ENCODE results near the gene PCSK2. TPM values are rescaled to one million over a fixed set of nuclear protein-coding genes. Genes with fewer than 3 reads are reported as not detected.
A peak's percentile ranks its signal among the peaks of the same experiment; 100 is the strongest.

The PCSK2 gene
- total RNA-seq, 1 donor from 2014 or later, result 1.7 TPM

DNA sequence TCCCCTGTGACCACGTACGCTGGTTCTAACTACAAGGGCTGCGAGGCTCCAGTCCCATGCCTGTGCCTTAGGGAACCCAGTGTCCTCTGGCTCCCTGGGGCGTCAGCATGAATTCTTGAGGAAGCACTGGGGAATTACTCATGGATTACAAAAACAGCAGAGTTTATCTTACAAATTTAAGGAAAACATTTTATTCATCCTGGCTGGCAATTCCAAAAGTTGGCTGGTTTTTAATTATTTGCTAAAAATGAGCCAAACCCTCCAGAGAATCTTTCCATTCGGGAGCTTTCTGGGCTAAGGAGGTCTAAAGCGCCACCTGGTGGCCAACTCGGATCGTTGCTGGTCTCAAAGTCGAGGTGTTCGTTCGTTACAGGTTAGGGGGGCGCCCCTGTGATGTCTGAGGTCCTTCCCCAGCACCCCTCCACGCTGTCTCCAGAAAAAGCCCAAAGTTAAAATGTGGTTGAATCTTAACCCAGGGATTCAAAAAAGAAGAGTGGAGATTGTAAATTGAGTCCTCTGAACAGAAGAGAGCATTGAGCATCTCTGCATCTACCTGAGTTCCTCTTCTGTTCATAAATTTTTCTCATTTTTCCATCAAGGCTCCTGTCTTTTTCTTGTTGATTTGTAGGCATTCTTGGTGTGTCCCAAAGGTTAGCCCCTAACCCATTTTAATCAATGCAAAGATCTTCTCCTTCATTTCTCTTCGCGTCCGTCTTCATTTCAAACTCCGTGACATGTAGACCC, 205.0 kb downstream of the PCSK2 start:
- intact Hi-C loops (cut with micrococcal nuclease), result loop anchor here (5.0 kb wide), 1 partner anchor 629 kb away; no protein-coding TSS in a partner anchor
- ATAC-seq (no peak), DNase-seq (peak; percentile 64)

DNA sequence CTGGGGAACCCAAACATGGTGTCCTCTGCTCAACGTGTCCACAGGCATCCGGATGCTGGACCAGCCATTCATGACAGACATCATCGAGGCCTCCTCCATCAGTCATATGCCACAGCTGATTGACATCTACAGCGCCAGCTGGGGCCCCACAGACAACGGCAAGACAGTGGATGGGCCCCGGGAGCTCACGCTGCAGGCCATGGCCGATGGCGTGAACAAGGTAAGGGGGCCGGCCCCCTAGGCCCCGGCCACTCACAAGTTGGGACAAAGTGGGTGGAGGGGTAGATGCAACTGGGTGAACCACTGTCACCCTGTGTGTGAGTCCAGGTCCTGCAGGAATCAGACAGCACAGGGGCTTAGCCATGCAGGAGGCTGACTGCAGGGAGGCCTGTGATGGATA, 209.8 kb downstream of the PCSK2 start:
- intact Hi-C loops (cut with micrococcal nuclease), result no loop called here
- no peak for ATAC-seq
- DNase-seq, result no peak

DNA sequence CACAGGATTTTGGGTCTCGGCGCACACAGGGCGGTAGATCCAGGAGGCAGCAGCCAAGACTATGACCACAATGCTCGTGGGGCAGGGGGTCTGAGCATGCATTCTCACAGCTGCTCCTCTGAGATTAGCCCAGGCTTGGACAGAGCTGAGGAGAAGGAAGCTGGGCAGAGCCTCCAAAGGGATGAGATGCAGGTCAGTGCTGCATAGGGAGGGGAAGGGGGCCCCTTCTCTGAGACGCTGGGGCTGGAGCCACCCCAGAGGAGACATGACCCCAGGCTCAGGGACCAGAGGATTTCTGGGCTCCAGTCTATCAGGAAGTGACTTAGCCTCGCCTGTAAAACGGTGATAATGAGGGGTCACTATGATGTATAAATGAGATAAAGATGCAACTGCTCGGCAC, 210.4 kb downstream of the PCSK2 start:
- no peak for DNase-seq
- intact Hi-C loops (cut with micrococcal nuclease), result no loop called here
- no peak for ATAC-seq

DNA sequence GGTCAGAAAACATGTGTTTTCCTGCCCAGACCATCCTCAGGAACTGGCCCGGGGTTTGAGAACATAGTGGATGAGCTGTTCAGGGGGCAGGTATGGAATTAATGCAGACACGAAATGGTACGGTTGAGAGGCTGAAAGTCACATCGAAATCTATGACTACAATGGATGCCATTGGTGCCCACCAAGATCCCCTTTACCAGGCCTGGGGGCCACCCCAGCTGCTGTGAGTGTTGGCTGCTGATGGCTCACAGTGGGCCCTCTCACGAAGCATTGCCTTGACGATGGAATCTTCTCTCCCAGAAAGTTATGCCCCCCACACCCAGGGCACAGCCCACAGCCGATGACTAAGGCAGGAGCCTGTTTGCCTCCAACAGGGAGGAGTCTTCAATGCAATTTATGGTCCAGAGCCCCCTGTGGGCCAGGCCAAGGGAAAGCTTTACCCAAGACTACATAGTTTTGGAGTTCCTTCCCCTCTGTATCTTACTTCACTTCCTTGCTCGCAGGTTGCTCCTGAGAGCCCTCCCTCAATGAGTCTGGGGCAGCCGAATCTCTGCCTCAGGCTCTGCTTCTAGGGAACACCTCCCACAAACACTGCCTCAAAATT, 211.7 kb downstream of the PCSK2 start:
- ATAC-seq, result no peak
- intact Hi-C loops (cut with micrococcal nuclease), result no loop called here
- DNase-seq, result no peak

DNA sequence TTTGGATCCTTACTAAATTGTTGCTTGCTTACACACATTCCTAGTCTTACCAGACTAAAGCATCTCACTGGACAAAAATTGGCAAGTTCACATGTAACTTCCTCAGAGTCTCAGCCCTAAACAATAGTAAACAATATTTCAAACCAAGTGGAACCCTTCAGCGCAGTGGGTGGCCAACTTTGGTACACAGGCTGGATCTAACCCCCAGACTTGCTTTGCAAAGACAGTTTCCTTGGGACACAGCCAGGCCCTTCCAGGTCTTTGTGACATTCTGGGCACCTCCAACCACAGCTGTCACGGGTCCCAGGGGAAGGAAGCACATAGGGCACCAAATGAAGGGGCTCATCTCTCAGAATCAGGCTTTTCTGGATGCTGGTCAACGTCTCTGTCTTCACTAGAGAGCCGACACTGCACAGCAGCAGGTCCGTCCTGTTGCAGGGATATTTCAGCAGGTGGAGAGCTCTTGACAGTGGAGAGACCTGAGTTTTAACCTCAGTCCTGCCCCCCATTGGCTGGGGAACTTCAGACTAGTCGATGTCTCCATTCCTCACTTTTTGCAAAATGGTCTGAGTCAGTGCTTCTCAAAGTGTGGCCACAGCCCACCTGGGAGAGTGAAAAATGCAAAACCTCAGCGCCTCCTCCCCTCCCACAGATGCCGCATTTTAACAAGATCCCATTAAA, 212.9 kb downstream of the PCSK2 start:
- no peak for ATAC-seq
- intact Hi-C loops (cut with micrococcal nuclease), result no loop called here
- DNase-seq, result no peak

DNA sequence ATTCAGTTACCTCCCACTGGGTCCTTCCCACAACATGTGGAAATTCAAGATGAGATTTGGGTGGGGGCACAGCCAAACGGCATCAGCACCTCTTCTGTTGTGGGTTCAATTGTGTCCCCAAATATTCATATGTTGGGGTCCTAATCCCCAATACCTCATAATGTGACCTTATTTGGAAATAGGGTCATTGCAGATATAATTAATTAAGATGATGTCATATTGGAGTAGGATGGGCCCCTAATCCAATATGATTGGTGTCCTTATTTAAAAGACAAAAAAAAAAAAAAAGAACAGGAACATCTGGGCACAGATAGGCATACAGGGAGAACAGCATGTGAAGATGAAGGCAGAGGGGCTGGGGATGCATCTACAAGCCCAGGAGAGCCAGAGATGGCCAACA, 214.9 kb downstream of the PCSK2 start:
- ATAC-seq, result no peak
- no peak for DNase-seq
- intact Hi-C loops (cut with micrococcal nuclease), result no loop called here

DNA sequence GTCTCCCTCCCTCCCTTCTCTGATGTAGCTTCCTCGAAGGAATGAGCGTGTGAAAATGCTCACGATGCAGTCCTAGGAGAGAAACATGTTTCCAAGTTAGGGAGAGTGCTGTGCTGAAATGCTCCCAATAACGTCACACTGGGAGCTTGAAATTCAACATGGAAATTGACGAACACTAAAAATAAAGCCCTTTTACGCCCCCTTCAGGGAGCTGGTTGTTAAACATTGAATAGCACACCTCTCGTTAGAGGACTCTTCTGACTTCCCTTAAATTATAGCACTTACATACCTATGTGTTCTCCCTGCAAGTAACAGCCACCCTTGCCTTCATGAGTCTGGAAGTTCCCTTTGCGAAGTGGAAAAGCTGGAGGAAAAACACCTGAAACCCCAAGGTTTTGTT, 215.7 kb downstream of the PCSK2 start:
- intact Hi-C loops (cut with micrococcal nuclease), result no loop called here
- ATAC-seq (no peak), DNase-seq (no peak)

DNA sequence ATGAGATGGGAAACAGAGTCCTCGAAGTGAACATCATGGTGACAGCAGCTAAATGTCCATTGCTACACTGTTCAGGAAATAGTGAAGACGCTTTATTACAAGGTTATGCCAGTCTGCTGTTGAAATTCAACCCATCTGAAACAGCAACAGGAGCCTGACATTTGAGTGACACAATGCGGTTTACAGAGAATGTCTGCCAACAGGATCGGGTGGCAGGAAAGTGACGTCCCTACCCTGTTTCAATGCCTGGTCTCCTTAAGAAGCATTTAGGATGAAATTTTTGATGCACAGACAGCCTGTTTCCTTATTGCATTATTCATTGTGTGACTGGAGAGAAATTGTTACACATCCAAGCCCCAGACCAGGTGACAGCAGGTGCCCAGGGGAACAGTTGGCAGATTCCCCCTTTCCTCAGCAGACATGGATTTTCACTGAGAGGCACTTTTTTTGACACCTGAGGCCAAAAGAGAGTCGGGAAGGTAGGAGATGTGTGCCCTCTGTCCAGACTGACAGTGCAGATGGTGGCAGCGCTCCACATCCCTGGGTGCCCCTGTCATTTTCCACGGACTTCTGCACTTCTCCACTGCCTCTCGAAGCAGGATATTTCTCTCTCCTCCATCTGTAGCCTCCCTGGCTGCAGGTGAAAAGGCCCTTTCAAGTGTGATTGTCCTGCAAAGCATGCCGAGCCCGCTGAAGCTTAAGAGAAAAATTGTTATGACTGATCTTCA, 216.5 kb downstream of the PCSK2 start:
- DNase-seq (no peak), ATAC-seq (no peak)
- intact Hi-C loops (cut with micrococcal nuclease), result no loop called here

DNA sequence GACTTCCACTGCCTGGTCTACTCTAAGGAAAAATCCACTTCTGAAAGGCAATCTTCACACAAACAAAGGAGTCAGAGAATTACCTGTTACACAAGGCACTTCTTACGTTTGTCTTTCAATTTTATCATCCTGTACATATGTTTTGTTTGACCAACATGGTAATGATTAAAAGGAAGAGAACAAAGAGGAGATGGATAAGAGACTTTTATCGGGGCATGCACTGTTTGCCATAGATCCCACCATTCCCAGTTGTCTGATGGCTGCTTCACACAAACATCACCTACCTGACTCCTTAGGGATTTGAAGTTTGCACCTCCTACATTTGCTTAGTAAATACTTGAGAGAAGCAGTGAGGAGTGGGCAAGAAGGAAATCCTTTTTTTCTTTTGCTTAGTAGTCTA, 217.3 kb downstream of the PCSK2 start:
- no peak for ATAC-seq
- intact Hi-C loops (cut with micrococcal nuclease), result no loop called here
- no peak for DNase-seq

DNA sequence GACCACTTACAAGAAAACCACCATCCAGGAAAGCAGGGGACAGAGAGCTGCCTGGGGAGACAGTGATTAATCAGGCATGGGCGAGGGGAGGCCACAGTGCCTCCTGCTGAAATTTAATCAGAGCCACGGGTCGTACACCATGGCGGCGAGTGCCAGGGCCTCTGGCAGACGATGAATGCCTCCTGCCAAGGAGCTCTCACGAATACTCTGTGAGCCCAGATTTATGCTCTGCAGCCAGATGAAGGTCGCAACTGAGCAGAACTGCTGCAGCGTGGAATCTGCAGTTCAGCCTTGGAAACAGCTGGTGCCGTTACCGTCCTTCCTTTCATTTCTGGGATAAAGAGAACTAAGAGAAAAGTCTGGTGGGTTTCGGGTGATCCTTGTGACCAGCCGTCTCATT, 218.7 kb downstream of the PCSK2 start:
- no peak for DNase-seq
- ATAC-seq, result no peak
- intact Hi-C loops (cut with micrococcal nuclease), result no loop called here

DNA sequence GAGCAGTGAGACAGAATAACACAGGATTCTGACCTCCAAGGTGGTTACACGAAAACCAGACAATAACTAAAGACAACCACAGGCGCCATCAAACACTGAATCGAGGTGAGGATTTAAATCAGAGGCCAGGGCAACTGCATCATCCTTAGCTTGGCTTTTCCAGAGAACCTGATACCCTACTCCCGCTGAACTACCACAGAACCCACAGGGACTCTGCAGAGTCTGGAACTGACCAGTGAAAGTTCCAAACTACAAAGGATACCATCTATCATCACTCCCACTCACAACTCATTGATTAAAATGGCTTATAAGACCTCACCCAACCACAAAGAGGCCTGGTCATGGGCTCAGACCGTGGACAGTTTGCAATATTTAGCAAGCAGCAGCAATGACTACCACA, 219.3 kb downstream of the PCSK2 start:
- no peak for DNase-seq
- intact Hi-C loops (cut with micrococcal nuclease), result no loop called here
- no peak for ATAC-seq

DNA sequence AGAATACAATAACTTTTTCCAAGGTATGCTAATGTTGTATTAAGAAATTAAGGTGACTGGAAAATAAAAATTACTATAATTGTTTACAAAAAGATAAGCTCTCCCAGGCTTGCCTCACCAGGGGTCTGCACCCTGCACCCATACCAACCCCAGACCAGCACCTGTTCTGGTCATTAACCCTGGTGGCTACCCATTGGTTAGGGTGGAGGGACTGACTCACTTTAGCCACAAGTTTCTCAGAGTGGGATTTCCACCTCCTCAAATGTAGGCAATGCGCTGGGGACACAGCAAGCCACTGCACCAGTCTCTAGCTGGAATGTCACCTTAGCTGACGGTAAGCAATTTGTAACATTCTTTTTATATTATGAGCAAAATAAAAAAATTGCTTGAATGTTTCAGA, 221.2 kb downstream of the PCSK2 start:
- intact Hi-C loops (cut with micrococcal nuclease), result no loop called here
- ATAC-seq (no peak), DNase-seq (no peak)

DNA sequence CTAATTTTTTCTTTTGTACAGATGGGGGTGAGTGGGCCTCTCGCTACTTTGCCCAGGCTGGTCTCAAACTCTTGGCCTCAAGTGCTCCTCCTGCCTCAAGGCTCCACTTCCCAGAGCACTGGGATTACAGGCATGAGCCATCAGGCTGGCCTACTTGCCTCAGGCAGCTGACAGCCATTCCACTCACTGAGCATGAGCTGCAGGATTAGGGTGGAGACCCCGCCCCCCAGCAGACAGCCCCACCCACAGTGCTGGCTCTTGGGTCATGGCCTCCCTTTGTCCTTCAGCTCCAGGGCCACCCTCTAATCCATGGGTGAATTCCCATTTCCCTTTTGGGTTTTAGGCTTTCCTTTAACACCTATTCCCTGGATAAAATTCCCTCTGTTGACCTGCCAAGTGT, 222.2 kb downstream of the PCSK2 start:
- intact Hi-C loops (cut with micrococcal nuclease), result no loop called here
- DNase-seq, result no peak
- ATAC-seq, result no peak

DNA sequence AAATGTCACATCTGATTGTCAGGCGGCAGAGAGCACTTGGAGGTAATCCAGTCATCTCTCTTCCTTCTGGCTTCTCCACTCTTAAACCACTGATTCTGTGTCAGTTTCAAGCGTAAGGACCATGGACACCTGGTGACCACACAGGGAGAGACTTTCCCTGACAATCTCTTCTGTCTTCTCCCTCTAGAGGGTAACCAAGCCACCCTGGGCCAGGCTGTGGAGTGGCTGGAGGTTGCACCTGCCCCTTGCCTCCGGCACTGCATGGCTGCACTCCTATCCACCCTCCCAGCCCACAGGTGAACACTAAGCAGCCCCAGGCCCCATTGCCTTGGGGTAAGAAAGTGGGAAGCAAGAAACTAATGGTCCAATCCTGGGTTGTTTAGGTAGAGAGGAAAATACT, 225.6 kb downstream of the PCSK2 start:
- intact Hi-C loops (cut with micrococcal nuclease), result no loop called here
- ATAC-seq, result no peak
- no peak for DNase-seq

DNA sequence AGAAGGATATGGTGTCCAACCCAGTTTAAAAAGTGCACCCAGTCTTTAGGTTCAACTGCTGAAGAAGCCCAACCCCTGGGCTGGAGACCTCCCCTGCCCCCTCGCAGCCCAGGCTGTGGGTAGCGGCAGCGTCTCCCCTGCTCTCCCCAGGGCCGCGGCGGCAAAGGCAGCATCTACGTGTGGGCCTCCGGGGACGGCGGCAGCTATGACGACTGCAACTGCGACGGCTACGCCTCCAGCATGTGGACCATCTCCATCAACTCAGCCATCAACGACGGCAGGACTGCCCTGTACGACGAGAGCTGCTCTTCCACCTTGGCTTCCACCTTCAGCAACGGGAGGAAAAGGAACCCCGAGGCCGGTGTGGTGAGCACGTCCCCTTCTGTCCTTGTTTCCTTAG, 226.8 kb downstream of the PCSK2 start:
- intact Hi-C loops (cut with micrococcal nuclease), result no loop called here
- DNase-seq (no peak), ATAC-seq (no peak)

DNA sequence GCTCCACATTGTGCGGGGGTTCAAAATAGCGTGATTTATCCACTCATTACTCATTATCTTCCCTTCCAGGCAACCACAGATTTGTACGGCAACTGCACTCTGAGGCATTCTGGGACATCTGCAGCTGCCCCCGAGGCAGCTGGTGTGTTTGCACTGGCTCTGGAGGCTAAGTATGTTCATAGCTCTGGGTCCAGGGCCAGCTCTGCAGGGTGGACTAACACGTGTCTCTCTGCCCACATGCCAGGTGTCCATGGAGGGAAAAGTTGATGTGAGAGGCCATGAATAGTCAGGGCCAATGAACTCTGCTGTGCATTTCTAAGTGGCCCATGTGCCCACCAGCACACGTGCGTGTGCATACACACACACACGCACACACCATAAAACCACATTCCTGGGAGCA, 229.4 kb downstream of the PCSK2 start:
- ATAC-seq (no peak), DNase-seq (no peak)
- intact Hi-C loops (cut with micrococcal nuclease), result no loop called here

DNA sequence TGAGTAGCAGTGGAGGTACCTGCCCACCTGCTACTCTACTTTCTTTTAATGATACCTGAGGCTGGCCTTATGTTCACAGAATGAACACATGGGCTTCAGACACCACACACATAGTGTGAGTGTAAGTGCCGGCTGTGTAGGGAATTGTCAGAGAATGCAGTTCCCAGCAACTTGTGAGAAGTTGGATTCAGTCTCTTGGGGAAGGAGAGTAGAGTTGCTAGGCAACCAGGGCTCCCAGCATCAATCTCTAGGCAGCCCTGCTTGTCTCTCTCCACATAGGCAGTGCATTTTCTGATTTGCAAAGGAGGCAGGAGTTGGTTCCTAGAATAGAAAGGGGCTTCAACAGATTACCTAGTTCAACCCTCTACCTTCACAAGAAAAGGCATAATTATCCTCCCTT, 230.2 kb downstream of the PCSK2 start:
- intact Hi-C loops (cut with micrococcal nuclease), result no loop called here
- DNase-seq (no peak), ATAC-seq (no peak)

DNA sequence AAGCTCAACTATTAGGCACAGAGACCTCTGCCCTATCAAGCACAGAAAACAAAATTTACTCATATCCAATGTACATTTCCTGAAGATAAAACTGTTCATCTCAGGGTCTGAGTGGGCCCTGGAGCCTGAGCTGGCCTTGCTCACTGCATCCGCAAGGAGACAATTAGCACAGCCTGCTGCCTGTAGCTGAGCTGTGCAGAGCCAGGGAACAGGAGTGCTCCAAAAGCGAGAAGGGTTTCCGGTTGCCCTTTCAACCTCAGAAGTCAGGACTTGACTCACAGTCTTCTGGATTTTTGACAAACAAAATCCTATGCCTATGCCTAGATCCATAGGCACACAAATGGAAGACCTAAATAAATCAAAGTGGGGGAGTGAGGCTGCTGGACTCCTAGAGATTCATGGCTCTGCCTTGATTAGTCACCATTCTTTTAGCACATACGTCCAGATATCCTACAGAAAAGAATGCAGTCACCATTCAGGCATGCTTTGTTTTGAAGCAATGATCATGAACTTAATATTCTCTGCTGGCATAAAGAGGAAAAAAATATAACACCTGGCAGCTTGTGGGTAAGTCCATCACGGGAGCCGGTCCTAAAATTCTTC, 230.8 kb downstream of the PCSK2 start:
- no peak for ATAC-seq
- intact Hi-C loops (cut with micrococcal nuclease), result no loop called here

DNA sequence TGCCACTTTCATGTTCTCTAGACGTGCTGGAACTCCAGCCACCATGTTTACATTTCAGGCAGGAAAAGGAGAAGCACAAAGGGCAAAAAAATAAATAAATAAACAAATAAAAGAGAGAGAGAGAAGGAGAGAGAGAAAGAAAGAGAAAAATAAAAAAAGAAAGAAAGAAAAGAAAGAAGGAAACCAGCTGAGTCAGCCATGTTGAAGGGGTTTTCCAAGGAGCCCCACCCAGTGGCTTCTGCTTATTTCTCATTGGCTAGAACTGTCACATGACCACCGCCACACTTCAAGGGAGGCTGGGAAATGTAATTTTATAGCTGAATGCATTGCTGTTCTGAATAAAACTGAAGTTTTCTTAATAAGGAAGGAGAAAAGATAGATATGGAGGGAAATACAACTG, 233.3 kb downstream of the PCSK2 start:
- intact Hi-C loops (cut with micrococcal nuclease), result no loop called here
- DNase-seq (no peak), ATAC-seq (no peak)

More for the DNA sequence above, 230.8 kb downstream of the PCSK2 start:
- DNase-seq, result no peak

DNA sequence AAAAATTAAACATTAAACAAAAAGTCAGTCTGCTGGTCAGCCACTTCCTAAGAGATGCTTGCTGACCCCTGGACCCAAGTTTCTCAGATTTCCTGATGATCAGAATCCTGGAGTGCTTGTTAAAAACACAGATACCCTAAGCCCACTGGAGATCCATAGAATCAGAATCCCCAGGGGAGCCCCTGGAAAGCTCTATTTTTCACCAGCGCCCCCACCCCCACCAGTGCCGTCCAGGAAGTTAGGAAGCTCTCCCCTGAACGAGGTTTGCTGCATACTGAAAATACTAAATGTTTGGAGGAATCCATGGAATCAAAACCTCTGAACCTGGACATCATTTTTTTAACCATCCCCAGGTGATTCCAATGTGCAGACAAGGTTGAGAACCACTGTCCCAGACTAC, 235.1 kb downstream of the PCSK2 start:
- ATAC-seq (no peak), DNase-seq (no peak)
- intact Hi-C loops (cut with micrococcal nuclease), result no loop called here
